Ramos (cell line): Measurements from ENCODE around the gene TNPO2.
"Not testable (repeated sequence)": the region's sequence is repeated elsewhere in the genome, so short reads cannot be mapped to it uniquely, and the experiment has no call there.

Experiments
- in situ Hi-C: fragments of 300-500 bp; cut with MboI; formaldehyde crosslinking; loops from one replicate; pipeline ENCODE4 v1.14.3; 2022; ENCODE audit warnings: low sequenced_read_pairs; ENCODE audit not compliant: unreplicated experiment

Gene TNPO2

DNA sequence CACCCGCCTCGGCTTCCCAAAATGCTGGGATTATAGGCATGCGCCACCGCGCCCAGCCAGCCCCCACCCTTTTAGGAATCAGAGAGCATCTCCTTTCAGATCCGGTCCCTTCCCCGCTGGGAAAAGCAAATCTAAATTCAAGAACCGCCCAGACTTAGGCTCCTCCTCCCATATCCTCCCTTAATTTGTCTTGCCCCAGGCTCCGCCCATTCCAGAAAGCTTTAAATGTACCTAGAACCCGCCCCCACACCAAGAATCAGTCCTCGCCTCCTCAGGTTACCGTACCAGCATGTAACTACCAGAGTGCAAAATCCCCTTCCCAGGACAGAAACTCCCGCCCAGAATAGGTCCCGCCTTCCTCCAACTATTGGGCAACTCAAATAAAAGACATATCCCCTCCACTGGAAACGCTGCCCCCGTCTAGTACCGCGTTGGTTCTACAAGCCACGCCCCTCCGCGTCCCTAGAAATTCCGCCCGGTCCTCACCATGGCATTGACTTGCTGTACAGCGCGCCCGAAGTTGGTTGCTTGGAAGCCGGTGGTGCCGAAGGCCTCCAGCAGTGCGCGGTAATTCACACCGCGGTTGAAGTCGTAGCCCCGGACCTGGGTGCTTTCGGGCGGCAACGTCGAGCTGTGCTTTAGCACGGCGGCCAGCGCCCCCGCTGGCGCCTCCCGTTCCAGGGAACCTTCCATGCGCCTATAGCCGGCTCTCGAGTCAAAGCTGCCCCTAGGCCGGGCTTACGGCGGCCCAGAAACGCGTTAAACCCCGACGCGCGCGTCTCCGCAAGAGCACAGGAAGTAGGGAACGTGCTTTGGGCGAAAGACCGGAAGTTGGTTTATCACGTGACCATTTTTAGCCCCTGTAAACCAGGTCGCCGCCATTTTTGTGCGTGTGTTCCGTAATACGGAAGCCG is 42.4 kb downstream of the TNPO2 start, which contains the start of gene DHPS:
Gene DHPS, minus strand, starts transcription at position 807 of the 914 bp plus-strand sequence. Its CDS starts 114 bp downstream, at position 693.
- in situ Hi-C loops: no loop called here

DNA sequence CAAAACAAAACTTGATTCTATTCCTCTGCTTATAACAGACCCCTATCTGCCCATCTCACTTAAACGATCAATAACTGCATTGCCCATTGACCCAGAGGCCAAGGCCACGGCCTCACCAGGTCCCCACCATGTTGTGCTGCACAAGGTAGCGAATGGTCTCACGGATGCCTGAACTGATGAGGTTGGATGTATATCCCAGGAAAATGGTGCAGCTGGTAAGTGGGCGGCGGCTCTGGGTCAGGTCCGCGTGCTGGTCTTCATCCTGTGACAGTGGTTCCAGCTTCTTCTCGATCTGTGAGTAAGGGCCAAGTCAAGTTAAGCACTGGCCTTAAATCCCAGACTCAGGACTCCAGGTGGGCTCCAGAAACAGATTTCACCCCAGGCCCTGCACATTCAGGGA is 43.7 kb downstream of the TNPO2 start:
- in situ Hi-C loops: no loop called here

DNA sequence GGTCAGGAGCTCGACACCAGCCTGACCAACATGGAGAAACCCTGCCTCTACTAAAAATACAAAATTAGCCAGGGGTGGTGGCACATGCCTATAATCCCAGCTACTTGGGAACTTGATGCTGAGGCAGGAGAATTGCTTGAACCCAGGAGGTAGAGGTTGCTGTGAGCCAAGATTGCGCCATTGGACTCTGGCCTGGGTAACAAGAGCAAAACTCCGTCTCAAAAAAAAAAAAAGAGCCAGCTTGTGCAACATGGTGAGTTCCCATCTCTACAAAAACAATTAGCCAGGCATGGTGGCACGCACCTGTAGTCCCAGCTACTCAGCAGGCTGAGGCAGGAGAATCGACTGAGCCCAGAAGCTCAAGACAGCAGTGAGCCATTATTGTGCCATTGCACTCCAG is 45.7 kb downstream of the TNPO2 start:
- in situ Hi-C loops: not testable (repeated sequence)

DNA sequence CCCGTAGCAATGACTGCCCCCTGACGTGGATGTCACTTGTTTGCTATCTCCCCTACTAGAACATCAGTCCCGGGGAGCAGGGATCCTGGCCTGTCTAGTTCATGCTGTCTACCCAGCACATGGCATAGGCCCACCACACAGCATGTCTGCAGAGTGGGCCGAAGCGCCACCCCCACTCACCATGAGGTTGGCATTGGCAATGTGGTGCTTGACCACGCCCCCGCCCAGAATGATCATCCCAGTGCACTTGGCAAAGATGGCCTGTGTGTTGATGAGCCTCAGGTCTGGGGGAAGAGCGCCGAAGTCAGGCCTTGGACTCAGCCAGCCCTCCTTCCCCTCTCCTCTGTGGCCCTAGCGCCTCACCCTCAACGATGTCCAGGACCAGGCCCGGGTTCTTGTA is 46.8 kb downstream of the TNPO2 start:
- in situ Hi-C loops: no loop called here

DNA sequence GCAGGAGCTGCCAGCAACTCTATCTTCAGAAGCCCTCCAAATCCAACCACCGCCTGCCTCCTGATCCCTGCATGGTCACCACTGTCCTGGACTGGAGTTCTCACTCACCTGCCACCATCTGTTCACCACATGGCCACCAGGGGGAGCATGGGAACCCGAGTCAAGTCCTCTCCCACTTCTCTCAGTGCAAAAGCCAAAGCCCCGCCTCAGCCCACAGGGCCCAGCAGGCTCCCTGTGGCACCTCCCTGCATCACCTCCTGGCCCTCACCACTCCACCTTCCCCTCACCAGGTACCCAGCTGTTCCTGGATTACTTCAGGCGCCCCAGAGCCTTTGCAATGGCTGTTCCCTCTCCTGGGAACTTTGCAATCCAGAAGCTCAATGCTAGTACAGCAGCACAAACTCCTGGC is 47.3 kb downstream of the TNPO2 start:
- in situ Hi-C loops: no loop called here

DNA sequence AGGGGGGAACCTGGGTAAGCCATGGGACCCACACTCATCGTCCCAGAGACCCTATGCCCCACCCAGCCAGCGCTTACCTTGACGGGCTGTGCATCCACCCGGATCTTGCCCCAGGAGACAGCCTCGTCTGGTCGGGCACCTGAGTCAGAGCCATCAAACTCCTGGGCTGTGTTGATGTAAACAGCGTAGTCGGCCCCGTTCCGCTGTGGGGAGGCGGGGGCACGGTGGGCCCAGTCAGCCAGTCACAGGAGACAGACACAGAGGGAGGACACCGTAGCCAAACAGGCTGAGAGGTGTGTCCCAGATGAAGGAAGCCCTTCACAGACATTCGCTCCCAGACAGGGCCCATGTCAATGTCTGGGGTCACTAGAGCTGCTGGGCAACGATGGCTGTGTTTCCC is 47.8 kb downstream of the TNPO2 start:
- in situ Hi-C loops: no loop called here

DNA sequence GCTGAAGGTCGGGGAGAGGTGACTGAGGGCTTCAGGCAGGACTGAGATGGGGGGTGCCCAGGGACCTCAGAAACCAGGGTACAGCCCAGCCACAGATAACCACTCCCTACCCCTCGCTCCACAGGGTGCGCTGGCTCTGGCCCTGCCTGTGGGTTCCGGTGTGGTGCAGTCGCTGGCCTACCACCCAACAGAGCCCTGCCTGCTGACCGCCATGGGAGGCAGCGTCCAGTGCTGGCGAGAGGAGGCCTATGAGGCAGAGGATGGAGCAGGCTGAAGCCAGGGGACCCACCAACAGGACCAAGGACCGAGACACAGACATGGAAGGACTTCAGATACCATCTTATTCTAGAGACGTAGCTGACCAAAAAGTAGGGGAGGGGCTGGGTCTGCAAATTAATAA is 48.3 kb downstream of the TNPO2 start:
- in situ Hi-C loops: no loop called here

DNA sequence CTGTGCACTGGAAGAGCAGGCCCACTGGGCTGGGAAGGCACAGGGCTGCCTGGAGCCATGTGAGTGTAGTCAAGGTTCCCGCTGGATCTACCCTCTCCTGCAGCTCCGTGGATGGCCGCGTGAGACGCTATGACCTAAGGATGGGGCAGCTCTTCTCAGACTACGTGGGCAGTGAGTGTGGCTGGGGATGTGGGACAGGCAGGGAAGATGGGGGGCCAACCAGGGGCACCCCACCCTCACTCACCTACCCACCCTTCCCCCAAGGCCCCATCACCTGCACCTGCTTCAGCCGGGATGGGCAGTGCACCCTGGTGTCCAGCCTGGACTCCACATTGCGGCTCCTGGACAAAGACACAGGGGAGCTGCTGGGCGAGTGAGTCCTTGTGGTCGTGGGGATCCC is 51.0 kb downstream of the TNPO2 start:
- in situ Hi-C loops: loop anchor here (5.0 kb wide), 1 partner anchor 110 kb away; no protein-coding TSS in a partner anchor

DNA sequence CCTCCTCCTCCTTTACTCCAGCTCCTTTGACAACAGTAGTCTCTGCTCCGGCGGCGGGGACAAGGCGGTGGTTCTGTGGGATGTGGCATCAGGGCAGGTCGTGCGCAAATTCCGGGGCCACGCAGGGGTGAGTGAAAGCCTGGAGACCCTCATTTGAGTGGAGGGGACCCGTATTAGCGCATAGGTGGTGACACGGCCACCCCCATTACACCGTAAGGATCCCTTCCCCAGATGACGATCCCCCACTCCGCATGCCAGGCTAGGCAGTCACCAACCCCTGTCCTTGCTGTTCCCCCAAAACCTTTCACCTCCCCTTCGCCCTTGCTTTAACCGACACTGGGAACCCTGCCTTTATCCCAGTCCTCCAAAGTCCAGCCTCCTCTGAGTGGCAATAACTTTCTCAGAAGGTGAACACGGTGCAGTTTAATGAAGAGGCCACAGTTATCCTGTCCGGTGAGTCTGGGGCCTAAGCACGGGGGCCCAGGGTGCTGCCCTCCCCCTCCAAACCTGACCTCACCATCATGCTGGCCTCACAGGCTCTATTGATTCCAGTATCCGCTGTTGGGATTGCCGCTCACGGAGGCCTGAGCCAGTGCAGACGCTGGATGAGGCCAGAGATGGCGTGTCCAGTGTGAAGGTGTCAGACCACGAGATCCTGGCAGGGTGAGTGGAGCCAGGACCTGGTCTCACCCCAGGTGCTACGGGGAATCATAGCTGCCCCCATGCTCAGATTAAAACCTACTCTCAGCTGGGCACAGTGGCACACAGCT is 53.4 kb downstream of the TNPO2 start:
- in situ Hi-C loops: loop anchor here (5.0 kb wide), 1 partner anchor 108 kb away; no protein-coding TSS in a partner anchor

DNA sequence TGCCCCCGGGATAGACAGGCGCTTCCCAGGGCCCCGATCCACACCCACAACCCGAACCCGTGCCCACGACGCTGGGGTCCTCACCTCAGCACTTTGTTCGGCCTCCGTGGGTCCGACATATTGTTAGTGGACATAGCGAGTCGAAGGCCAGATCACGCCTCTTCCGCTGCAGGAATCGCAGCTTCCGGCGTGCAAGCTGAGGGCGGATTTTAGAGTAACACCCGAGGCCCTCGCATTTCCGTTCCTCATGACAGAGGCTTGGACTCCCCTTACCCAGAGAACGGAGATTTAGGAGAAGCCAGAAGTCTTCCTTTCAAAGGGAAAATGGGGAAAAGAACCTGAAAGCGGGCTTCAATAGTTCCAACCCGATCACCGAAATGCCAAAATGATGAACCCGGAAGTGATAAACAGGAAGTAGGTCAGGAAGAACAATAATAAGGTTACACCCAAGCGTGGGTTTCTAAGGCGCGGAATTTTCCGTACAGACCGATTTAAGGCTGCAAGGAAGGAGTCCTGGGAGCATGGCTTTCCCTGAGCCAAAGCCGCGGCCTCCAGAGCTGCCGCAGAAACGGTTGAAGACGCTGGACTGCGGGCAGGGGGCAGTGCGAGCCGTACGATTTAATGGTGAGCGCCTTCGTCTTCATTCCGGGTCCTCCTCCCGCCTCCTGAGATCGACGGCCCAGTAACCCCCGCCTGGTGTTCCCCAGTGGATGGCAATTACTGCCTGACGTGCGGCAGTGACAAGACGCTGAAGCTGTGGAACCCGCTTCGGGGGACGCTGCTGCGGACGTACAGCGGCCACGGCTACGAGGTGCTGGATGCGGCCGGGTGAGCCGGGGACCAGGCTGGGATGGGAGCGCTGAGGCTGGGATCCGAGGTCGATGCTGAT is 54.2 kb downstream of the TNPO2 start:
- in situ Hi-C loops: loop anchor here (5.0 kb wide), 1 partner anchor 107 kb away; no protein-coding TSS in a partner anchor

DNA sequence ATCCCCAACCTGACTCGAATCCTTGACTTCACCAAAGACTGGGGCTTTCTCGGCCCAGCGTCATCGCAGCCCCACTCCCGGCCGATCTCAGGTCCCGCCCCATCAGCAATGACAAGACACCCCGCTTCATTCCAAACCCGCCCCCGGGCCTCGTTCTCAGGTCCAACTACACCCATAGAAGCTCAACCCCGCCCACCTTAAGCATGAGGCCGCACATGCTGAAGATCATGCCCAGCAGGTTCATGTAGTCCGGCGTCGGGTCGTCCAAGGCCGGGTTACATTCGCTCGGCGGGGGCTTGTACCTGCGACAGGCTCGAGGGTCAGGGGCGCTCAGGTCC is 54.8 kb downstream of the TNPO2 start:
- in situ Hi-C loops: no loop called here

DNA sequence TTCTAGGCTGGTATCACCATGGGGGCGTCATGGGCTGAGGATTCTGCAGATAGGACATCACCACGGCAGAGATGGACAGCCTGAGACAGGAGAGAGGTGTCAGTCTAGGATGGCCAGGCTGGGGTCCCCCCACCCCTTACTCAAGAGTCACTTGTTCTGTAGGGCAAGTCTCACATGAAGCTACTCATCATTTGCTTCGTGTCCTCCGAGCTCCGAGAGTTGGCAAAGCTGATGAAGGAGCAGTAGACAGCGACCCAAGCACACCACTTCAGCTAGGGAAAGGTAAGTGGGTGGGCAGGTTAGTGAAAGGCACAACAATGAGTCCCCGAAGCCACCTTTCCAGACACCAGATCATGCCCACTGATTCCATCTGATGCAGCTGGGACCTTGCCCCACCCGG is 55.4 kb downstream of the TNPO2 start:
- in situ Hi-C loops: no loop called here

DNA sequence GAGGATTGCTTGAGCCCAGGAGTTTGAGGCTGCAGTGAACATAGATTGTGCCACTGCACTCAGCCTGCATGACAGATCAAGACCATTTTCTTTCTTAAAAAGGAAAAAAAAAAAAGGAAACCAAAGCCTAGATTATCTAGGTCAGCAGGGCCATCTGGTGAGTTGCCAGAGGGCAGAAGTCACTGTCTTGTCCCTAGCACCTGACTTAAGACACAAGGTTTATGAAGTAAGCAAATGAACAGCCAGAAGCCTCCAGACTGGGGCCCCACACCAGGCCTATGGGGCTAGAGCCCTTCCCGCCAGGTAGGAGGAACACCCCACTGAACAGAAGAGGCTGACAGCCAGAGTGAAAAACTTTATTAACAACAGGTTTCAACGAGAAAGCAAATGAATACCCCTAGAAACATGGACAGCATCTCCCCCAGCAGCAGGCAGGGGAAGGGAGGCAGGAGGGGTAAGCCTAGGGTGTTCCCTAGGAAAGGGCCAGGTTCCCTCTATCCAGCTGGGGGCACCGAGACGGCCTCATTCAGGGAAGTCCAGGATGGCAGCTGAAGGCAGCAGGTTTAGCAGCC is 55.9 kb downstream of the TNPO2 start:
- in situ Hi-C loops: no loop called here

DNA sequence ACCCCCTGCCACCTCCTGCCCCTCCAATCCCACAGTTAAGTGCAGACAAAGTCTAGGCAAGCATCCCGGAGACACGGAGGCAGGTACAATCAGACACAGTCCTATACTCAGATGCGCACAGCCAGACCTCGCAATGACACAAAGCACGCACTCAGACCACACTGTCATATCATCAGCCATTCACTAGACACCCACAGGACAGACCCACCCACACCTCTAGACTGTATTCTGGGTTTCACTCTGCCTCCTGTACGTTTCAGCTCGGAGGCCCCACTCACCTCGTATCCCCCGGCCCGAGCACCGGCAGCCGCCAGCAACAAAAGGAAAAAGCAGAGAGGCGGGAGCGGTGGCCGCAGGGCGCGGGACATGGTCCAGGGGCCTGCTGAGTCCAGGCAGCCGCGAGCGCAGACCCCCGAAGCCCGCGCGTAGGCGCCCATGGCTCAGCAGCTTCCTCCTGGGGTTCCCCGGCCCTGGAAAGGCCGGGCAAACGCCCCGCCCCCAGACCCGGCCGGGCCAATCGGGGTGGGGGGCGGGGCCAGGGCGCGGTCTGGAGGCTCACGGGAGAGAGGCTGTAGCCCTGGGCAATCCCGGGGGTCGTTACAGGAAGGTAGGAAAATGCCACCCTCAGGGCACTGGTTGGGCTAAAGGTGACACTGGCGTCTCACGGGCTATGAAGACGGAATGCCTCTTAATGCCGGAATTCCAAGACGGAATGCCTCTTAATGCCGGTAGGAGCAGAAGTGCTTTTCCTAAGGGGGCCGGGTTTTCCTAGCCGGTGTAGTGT is 57.3 kb downstream of the TNPO2 start, which contains the start of the genes MAN2B1 and WDR83:
Gene MAN2B1, minus strand, starts transcription at position 478 of the 784 bp plus-strand sequence. Its CDS starts 41 bp downstream, at position 437.
Gene WDR83, plus strand, starts transcription at position 543 of the 784 bp plus-strand sequence. CDS start 2,984 bp downstream, outside the sequence.
- in situ Hi-C loops: no loop called here

DNA sequence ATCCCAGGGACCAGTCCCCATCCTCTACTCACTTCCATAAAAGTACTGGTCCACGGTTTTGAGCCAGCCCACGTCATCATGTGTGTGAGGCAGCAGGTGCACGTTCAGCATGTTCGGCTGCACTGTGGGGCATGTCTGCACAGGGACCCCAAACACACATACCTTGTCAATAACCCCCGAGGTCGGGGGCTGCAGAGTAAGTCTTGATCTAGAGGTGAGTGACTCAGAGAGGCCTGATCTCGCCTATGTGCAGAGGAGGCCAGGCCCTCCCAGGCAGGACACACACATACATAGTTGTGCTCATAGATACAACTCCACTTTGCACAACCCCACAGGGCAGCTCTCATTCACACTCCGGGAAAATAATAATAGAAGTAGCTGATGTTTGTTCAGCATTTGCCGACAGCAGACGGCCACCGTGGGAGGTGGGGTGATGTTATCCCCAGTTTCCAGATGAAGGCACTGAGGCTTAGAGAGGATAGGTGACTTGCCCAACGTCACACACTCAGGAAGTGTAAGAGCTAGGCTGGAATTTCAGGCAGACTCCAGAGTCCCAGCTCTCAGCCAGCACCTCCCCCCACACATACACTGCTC is 58.0 kb downstream of the TNPO2 start:
- in situ Hi-C loops: no loop called here

DNA sequence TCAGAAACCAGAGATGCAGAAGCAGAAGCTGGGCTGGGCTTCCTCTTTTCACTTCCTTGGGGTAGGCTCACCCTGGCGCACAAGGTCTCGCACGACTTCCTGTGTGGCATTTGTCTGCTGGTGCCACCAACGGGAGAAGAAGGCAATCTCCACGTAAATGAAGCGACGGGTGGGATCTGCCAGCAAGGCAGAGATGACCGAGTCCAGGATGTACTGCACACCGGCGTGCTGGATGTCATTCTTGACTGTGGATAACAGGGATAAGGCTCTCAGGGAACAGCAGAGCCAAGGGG is 58.5 kb downstream of the TNPO2 start:
- in situ Hi-C loops: no loop called here

DNA sequence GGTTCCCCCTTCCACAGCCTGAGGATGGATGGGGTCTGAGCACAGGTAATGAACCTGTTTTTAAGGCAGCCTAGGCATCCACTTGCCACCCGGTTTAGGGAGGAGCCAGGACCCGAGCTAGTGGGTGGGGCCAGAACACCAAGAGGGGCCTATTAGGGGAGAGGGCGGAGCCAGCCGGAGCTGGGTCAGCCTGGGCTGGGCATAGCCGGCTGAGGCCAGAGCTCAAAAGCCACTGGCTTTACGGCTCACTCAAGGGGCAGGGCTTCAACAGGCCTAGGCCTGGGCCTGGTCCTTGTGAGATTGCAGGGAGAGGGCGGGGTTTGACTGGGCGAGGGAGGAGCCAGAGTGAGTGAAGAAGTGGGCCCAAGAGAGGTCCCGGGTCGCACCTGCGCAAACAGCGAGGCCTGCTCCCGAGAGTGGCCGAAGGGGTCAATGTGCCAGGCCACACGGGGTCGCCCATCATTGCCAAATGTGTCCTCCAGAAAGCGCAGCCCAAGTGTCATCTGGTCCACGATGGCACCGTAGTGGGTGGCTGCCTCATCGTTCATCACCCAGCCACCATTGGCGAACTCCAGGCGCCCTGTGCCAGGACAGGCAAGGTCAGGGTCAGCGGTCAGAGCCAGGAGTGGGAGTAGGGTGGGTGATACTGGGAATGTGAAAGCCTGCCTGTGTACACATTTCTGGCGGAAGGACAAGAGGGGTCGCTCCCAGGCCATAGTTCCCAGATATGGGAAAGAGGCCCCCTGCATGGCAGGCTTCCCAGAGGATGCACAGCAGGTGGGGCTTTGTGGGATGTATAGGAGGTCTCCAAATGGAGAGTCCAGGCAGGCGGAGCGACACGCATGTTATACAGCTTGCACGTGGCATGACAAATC is 59.1 kb downstream of the TNPO2 start:
- in situ Hi-C loops: no loop called here

DNA sequence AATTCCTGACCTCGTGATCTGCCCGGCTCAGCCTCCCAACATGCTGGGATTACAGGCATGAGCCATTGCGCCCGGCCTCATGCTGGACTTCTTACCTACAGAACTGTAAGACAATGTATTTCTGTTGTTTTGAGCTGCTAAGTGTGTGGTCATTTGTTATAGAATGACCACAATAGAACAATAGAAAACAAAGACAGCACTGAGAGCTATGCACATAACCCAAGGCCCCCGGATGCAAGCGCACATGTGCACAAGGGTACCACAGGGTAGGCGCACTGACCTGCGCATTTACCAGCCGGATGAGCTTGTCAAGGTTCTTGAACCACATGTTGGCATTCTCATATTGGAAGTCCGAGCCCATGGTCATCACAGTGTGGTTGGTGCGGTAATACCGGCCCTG is 62.8 kb downstream of the TNPO2 start:
- in situ Hi-C loops: no loop called here
